ENCODE data around the gene SAMD4A.

The SAMD4A gene

DNA sequence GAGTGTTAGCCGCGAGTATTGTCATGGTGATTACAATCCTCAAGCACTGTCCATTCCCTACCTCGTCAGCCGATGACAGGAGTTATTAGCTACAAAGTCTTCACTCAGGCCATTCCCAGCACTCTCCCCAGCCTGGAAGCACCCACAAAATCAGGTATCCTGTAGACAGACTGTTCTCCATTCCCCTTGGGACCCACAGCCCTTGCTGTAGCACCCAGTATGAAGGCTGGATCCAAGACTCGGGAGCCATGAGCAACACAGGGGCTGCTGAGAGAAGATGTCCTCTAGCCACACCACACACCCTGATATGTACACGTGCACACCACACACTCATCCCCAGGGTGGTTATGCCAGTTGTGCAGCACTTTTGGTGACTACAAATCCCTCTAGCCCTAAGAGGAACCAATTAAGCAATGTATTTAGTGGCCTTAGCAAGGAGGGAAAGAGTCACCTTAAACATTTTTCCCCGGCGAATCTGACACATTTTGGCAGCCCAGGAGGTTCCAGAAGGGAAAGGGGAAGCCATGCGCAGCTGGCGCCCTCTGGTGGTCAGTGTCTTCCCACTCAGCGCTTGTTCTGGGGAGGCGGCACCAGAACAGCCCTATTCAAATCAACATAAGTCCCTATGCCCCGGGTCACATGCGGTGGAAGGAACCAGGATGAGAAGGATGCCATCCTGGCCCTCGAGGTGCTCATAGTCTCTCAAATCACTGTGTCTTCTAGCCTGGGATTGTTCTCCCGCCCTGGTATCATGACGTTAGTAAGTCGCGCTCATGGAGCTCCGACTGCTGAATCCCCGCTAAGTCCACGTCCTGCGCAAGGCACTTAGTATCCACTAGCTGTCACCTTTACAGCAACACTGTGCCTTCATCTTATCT, 238.8 kb downstream of the SAMD4A start:
- TF ChIP-seq RAD21 (IDR thresholded peaks at IDR 0.05; ENCODE audit: low read depth) (peak; percentile 96), NFIC (IDR thresholded peaks at IDR 0.05) (no peak), MAX (IDR thresholded peaks at IDR 0.05) (peak; percentile 46), CREB1 (IDR thresholded peaks at IDR 0.05; ENCODE audit: low read depth) (no peak), USF1 (IDR thresholded peaks at IDR 0.05) (peak; percentile 44; the same call in 1 of the 2 replicates), FOXM1 (IDR thresholded peaks at IDR 0.05; ENCODE audit: borderline replicate concordance, low read depth) (no peak), TAF1 (IDR thresholded peaks at IDR 0.05; ENCODE audit: low read depth) (no peak), ZBTB7A (IDR thresholded peaks at IDR 0.05; ENCODE audit: low read depth) (no peak), EP300 (IDR thresholded peaks at IDR 0.05; ENCODE audit: borderline replicate concordance) (no peak), TEAD4 (IDR thresholded peaks at IDR 0.05) (no peak), YY1 (IDR thresholded peaks at IDR 0.05; ENCODE audit: low read depth) (peak; percentile 66), EGR1 (IDR thresholded peaks at IDR 0.05) (no peak), TCF12 (IDR thresholded peaks at IDR 0.05; ENCODE audit: low read depth) (no peak), CEBPB (IDR thresholded peaks at IDR 0.05) (no peak)
- TF ChIP-seq, protein P1, sequence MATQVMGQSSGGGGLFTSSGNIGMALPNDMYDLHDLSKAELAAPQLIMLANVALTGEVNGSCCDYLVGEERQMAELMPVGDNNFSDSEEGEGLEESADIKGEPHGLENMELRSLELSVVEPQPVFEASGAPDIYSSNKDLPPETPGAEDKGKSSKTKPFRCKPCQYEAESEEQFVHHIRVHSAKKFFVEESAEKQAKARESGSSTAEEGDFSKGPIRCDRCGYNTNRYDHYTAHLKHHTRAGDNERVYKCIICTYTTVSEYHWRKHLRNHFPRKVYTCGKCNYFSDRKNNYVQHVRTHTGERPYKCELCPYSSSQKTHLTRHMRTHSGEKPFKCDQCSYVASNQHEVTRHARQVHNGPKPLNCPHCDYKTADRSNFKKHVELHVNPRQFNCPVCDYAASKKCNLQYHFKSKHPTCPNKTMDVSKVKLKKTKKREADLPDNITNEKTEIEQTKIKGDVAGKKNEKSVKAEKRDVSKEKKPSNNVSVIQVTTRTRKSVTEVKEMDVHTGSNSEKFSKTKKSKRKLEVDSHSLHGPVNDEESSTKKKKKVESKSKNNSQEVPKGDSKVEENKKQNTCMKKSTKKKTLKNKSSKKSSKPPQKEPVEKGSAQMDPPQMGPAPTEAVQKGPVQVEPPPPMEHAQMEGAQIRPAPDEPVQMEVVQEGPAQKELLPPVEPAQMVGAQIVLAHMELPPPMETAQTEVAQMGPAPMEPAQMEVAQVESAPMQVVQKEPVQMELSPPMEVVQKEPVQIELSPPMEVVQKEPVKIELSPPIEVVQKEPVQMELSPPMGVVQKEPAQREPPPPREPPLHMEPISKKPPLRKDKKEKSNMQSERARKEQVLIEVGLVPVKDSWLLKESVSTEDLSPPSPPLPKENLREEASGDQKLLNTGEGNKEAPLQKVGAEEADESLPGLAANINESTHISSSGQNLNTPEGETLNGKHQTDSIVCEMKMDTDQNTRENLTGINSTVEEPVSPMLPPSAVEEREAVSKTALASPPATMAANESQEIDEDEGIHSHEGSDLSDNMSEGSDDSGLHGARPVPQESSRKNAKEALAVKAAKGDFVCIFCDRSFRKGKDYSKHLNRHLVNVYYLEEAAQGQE (IDR thresholded peaks at IDR 0.05; ENCODE audit: low read depth): no peak

DNA sequence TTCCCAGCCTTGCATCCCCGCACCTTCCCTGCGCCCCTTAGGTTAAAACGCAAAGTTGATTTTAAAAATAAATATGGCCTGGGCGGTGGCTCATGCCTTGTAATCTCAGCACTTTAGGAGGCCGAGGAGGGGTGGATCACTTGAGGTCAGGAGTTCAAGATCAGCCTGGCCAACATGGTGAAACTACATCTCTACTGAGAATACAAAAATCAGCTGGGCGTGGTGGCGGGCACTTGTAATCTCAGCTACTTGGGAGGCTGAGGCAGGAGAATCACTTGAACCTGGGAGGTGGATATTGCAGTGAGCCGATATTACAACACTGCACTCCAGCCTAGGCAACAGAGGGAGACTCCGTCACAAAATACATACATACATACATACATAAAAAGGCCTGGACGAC, 239.7 kb downstream of the SAMD4A start:
- TF ChIP-seq CEBPB (IDR thresholded peaks at IDR 0.05): no peak
- no peak for TF ChIP-seq USF1 (IDR thresholded peaks at IDR 0.05)
- TF ChIP-seq ZBTB7A (IDR thresholded peaks at IDR 0.05; ENCODE audit: low read depth): no peak
- TF ChIP-seq, protein P1 (IDR thresholded peaks at IDR 0.05; ENCODE audit: low read depth): no peak
- no peak for TF ChIP-seq YY1 (IDR thresholded peaks at IDR 0.05; ENCODE audit: low read depth)
- no peak for TF ChIP-seq MAX (IDR thresholded peaks at IDR 0.05)
- no peak for TF ChIP-seq RAD21 (IDR thresholded peaks at IDR 0.05; ENCODE audit: low read depth)
- TF ChIP-seq FOXM1 (IDR thresholded peaks at IDR 0.05; ENCODE audit: borderline replicate concordance, low read depth): no peak
- TF ChIP-seq TCF12 (IDR thresholded peaks at IDR 0.05; ENCODE audit: low read depth): no peak
- no peak for TF ChIP-seq EGR1 (IDR thresholded peaks at IDR 0.05)
- TF ChIP-seq CREB1 (IDR thresholded peaks at IDR 0.05; ENCODE audit: low read depth): no peak
- no peak for TF ChIP-seq TAF1 (IDR thresholded peaks at IDR 0.05; ENCODE audit: low read depth)
- no peak for TF ChIP-seq TEAD4 (IDR thresholded peaks at IDR 0.05)
- no peak for TF ChIP-seq EP300 (IDR thresholded peaks at IDR 0.05; ENCODE audit: borderline replicate concordance)
- no peak for TF ChIP-seq NFIC (IDR thresholded peaks at IDR 0.05)

DNA sequence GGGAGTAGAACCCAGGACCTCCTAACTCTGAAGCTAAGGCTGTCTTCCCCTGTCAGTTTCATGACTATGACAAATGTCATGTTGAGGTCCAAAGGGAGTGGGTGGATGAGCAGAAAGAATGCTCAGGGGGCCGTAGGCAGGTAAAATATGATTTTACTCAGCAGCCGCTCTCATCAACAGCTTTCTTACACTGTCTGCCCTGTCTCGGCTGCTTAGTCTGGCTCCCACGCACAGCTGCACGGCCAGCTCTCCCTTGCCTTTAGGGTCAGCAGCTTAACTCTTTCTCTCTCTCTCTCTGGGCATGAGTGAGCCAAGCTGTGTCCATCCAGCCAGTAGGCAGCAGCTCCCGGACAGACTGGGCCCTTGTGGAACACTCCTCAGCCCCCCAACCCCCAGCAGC, 240.5 kb downstream of the SAMD4A start:
- TF ChIP-seq NFIC (IDR thresholded peaks at IDR 0.05) (no peak), FOXM1 (IDR thresholded peaks at IDR 0.05; ENCODE audit: borderline replicate concordance, low read depth) (no peak), CEBPB (IDR thresholded peaks at IDR 0.05) (no peak), TAF1 (IDR thresholded peaks at IDR 0.05; ENCODE audit: low read depth) (no peak), YY1 (IDR thresholded peaks at IDR 0.05; ENCODE audit: low read depth) (no peak), EGR1 (IDR thresholded peaks at IDR 0.05) (no peak), RAD21 (IDR thresholded peaks at IDR 0.05; ENCODE audit: low read depth) (no peak), EP300 (IDR thresholded peaks at IDR 0.05; ENCODE audit: borderline replicate concordance) (no peak), MAX (IDR thresholded peaks at IDR 0.05) (no peak), TCF12 (IDR thresholded peaks at IDR 0.05; ENCODE audit: low read depth) (no peak), CREB1 (IDR thresholded peaks at IDR 0.05; ENCODE audit: low read depth) (no peak), USF1 (IDR thresholded peaks at IDR 0.05) (no peak), TEAD4 (IDR thresholded peaks at IDR 0.05) (no peak), ZBTB7A (IDR thresholded peaks at IDR 0.05; ENCODE audit: low read depth) (no peak)
- TF ChIP-seq, protein P1 (IDR thresholded peaks at IDR 0.05; ENCODE audit: low read depth): no peak

Data from Ishikawa (cell line).